ENCODE results near the gene PRM3.

DNA sequence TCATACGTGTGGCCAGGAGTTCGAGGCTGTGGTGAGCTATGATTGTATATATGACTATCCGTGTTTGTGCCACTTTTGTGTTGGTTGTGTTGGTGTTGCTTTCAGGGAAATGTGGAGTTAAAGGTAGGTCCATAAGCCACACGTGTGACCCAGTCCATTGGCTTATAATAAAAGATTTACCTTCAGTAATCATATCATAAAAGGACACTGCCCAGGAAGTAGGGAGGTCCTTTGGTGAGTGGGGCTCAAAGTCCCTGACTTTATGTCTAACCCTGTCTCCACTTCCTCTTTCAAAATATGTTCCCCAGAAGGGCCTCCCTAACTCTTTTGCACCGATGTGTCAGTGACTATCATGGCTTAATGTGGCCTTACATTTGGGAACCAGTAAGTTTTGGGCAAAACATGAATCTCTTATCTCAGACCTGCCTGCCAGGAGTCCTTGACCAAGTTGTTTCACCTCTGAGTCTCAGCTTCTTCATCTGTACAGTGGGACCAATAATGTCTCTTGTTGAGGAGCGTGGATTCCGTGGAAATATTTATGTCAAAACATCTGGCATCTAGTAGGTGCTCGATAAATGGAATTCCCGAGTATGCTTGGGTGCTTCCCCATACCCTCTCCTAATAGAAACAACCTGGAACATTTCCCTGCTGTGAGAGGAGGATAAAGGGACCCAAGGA is 9.1 kb downstream of the PRM3 start:
- TF ChIP-seq, protein P1, sequence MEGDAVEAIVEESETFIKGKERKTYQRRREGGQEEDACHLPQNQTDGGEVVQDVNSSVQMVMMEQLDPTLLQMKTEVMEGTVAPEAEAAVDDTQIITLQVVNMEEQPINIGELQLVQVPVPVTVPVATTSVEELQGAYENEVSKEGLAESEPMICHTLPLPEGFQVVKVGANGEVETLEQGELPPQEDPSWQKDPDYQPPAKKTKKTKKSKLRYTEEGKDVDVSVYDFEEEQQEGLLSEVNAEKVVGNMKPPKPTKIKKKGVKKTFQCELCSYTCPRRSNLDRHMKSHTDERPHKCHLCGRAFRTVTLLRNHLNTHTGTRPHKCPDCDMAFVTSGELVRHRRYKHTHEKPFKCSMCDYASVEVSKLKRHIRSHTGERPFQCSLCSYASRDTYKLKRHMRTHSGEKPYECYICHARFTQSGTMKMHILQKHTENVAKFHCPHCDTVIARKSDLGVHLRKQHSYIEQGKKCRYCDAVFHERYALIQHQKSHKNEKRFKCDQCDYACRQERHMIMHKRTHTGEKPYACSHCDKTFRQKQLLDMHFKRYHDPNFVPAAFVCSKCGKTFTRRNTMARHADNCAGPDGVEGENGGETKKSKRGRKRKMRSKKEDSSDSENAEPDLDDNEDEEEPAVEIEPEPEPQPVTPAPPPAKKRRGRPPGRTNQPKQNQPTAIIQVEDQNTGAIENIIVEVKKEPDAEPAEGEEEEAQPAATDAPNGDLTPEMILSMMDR (IDR thresholded peaks at IDR 0.05), result no peak
- TF ChIP-seq POLR2AphosphoS5 (IDR thresholded peaks at IDR 0.05) (no peak), POLR2A (IDR thresholded peaks at IDR 0.05) (no peak), EP300 (IDR thresholded peaks at IDR 0.05) (no peak)

All from sigmoid colon (tissue), 4 donors.